Measurements from ENCODE around the gene HAX1. TPM values are rescaled to one million over a fixed set of nuclear protein-coding genes. Genes with fewer than 3 reads are reported as not detected.
A peak's percentile ranks its signal among the peaks of the same experiment; 100 is the strongest.
"Not testable (repeated sequence)": the region's sequence is repeated elsewhere in the genome, so short reads cannot be mapped to it uniquely, and the experiment has no call there.

Gene HAX1
- 109 TPM for polyA plus RNA-seq (2012; ENCODE audit: low read depth, missing spikeins)

DNA sequence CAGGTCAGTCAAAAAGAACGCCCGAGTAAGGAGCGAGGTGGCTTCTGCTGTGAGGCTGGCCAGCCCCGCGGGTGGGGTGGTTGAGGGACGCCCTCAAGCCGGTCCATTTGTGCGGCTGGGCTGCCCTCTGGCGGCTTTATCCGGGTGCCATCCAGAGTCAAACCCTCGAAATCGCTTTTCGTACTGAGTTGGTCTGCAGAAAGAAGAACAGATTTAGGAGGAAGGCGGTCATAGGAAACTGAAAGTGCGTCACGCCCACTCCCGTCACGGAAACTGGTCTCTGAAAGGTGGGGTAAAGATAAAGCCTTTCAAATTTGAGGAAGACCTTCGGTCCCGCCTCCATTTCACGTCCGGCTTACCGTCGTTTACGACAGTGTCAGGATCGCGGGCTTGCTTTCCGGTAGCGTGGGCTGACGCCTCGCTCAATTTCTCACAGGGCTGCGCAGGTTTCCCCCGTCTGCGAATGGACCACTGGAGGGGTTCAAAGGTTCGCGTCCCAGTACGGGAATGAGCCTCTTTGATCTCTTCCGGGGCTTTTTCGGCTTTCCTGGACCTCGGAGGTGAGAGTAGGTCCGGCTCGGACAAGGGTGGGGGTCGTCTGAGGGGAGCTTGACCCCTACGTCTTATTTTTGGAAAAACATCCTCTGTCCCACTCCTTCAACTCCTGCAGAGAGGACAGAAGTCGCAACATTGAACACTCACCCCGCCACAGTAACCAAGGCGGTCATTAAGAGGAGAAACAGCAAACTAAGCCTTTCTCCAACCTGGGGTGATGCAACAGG is at the start of gene HAX1:
Gene HAX1 (plus strand): TSS at position 413 of the 782 bp plus-strand sequence. CDS start 95 bp downstream, at position 508.
- peak; percentile 98 for FAIRE-seq
- TF ChIP-seq POLR2AphosphoS5 (IDR thresholded peaks at IDR 0.05; ENCODE audit: low read depth, low read length) = peak; percentile 77
- peak; percentile 93 for TF ChIP-seq TAF1 (IDR thresholded peaks at IDR 0.05; ENCODE audit: low read depth, low read length)
- TF ChIP-seq POU2F2 (IDR thresholded peaks at IDR 0.05; ENCODE audit: low read depth, low read length) = peak; percentile 67; the same call in 1 of the 2 replicates
- TF ChIP-seq POLR2A (IDR thresholded peaks at IDR 0.05; ENCODE audit: low read depth, low read length) = peak; percentile 82
- TF ChIP-seq PAX5 (IDR thresholded peaks at IDR 0.05; ENCODE audit: insufficient read depth, low read length, severe bottlenecking) = peak; percentile 66
- peak; percentile 79 for TF ChIP-seq SPI1 (IDR thresholded peaks at IDR 0.05; ENCODE audit: low read depth, low read length)
- DNase-seq (ENCODE audit: insufficient read length, low spot score) = peak; percentile 75

GRCh38 chr1:154222918-154223317 is 49.5 kb upstream of the HAX1 start:
- FAIRE-seq = no peak
- TF ChIP-seq TAF1 (IDR thresholded peaks at IDR 0.05; ENCODE audit: low read depth, low read length) (no peak), PAX5 (IDR thresholded peaks at IDR 0.05; ENCODE audit: insufficient read depth, low read length, severe bottlenecking) (no peak), POLR2A (IDR thresholded peaks at IDR 0.05; ENCODE audit: low read depth, low read length) (no peak), POU2F2 (IDR thresholded peaks at IDR 0.05; ENCODE audit: low read depth, low read length) (no peak)
- DNase-seq (ENCODE audit: insufficient read length, low spot score) = no peak

- DNase-seq (ENCODE audit: insufficient read length, low spot score) (no peak), FAIRE-seq (no peak)
- no peak for TF ChIP-seq POLR2A (IDR thresholded peaks at IDR 0.05; ENCODE audit: low read depth, low read length)
- TF ChIP-seq POLR2AphosphoS5 (IDR thresholded peaks at IDR 0.05; ENCODE audit: low read depth, low read length) = no peak
- no peak for TF ChIP-seq POU2F2 (IDR thresholded peaks at IDR 0.05; ENCODE audit: low read depth, low read length)
These were observed 48.8 kb upstream of the HAX1 start for GRCh38 chr1:154223621-154224020.

- no peak for DNase-seq (ENCODE audit: insufficient read length, low spot score)
- no peak for FAIRE-seq
- TF ChIP-seq POU2F2 (IDR thresholded peaks at IDR 0.05; ENCODE audit: low read depth, low read length) (no peak), SPI1 (IDR thresholded peaks at IDR 0.05; ENCODE audit: low read depth, low read length) (no peak), POLR2A (IDR thresholded peaks at IDR 0.05; ENCODE audit: low read depth, low read length) (no peak), POLR2AphosphoS5 (IDR thresholded peaks at IDR 0.05; ENCODE audit: low read depth, low read length) (no peak), TAF1 (IDR thresholded peaks at IDR 0.05; ENCODE audit: low read depth, low read length) (no peak), PAX5 (IDR thresholded peaks at IDR 0.05; ENCODE audit: insufficient read depth, low read length, severe bottlenecking) (no peak)
These were observed 47.1 kb upstream of the HAX1 start for GRCh38 chr1:154225370-154225769.

DNA sequence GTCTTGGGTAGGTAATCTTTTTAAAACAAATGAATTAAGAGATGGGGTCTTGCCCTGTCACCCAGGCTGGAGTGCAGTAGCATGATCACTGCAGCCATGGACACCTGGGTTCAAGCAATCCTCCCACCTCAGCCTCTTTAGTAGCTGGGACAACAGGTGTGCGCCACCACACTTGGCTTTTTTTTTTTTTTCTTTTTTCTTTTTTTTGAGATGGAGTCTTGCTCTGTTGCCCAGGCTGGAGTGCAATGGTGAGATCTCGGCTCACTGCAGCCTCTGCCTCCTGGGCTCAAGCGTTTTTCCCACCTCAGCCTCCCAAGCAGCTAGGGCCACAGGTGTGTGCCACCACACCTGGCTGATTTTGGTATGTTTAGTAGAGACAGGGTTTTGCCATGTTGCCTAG is 41.3 kb upstream of the HAX1 start:
- not testable (repeated sequence) for FAIRE-seq

GRCh38 chr1:154233127-154233526 is 39.3 kb upstream of the HAX1 start:
- FAIRE-seq; DNase-seq (ENCODE audit: insufficient read length, low spot score): not testable (repeated sequence)

More for the DNA sequence above, 41.3 kb upstream of the HAX1 start:
- DNase-seq (ENCODE audit: insufficient read length, low spot score) = not testable (repeated sequence)

GRCh38 chr1:154236855-154237254 is 35.6 kb upstream of the HAX1 start:
- no peak for DNase-seq (ENCODE audit: insufficient read length, low spot score)
- no peak for FAIRE-seq
- TF ChIP-seq POLR2A (IDR thresholded peaks at IDR 0.05; ENCODE audit: low read depth, low read length) = no peak
- no peak for TF ChIP-seq TAF1 (IDR thresholded peaks at IDR 0.05; ENCODE audit: low read depth, low read length)
- TF ChIP-seq SPI1 (IDR thresholded peaks at IDR 0.05; ENCODE audit: low read depth, low read length) = no peak
- TF ChIP-seq POU2F2 (IDR thresholded peaks at IDR 0.05; ENCODE audit: low read depth, low read length) = no peak
- no peak for TF ChIP-seq POLR2AphosphoS5 (IDR thresholded peaks at IDR 0.05; ENCODE audit: low read depth, low read length)
- no peak for TF ChIP-seq PAX5 (IDR thresholded peaks at IDR 0.05; ENCODE audit: insufficient read depth, low read length, severe bottlenecking)

DNA sequence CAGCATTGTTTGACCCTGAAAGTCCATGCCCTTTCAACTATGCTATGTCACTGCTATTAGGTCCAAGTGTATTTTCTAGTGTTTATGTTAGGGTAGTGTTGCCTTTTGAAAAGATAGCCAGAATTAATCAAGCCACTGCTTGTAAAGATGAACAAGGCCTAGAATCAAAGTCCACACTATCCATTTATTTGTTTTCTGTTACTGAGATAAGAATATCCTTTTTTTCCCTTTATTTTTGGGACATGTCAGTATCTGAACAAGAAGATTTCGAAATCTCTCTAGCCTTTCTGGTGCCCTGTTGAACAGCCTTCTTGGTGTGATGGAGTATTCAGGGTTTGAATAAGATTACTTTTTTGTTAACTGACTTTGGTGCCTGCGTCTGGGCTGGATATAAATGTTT is 35.0 kb upstream of the HAX1 start:
- no peak for FAIRE-seq
- TF ChIP-seq POLR2A (IDR thresholded peaks at IDR 0.05; ENCODE audit: low read depth, low read length) = no peak
- TF ChIP-seq POU2F2 (IDR thresholded peaks at IDR 0.05; ENCODE audit: low read depth, low read length) = no peak
- TF ChIP-seq TAF1 (IDR thresholded peaks at IDR 0.05; ENCODE audit: low read depth, low read length) = no peak
- no peak for TF ChIP-seq PAX5 (IDR thresholded peaks at IDR 0.05; ENCODE audit: insufficient read depth, low read length, severe bottlenecking)
- TF ChIP-seq POLR2AphosphoS5 (IDR thresholded peaks at IDR 0.05; ENCODE audit: low read depth, low read length) = no peak
- no peak for TF ChIP-seq SPI1 (IDR thresholded peaks at IDR 0.05; ENCODE audit: low read depth, low read length)

GRCh38 chr1:154237880-154238506 is 34.4 kb upstream of the HAX1 start:
- TF ChIP-seq TAF1 (IDR thresholded peaks at IDR 0.05; ENCODE audit: low read depth, low read length) (no peak), POU2F2 (IDR thresholded peaks at IDR 0.05; ENCODE audit: low read depth, low read length) (no peak), POLR2A (IDR thresholded peaks at IDR 0.05; ENCODE audit: low read depth, low read length) (no peak), POLR2AphosphoS5 (IDR thresholded peaks at IDR 0.05; ENCODE audit: low read depth, low read length) (no peak), PAX5 (IDR thresholded peaks at IDR 0.05; ENCODE audit: insufficient read depth, low read length, severe bottlenecking) (no peak)
- no peak for FAIRE-seq

More for the DNA sequence above, 35.0 kb upstream of the HAX1 start:
- no peak for DNase-seq (ENCODE audit: insufficient read length, low spot score)

GRCh38 chr1:154239491-154239890 is 32.9 kb upstream of the HAX1 start:
- TF ChIP-seq POLR2A (IDR thresholded peaks at IDR 0.05; ENCODE audit: low read depth, low read length) = no peak
- TF ChIP-seq SPI1 (IDR thresholded peaks at IDR 0.05; ENCODE audit: low read depth, low read length) = no peak
- TF ChIP-seq TAF1 (IDR thresholded peaks at IDR 0.05; ENCODE audit: low read depth, low read length) = no peak
- no peak for TF ChIP-seq POLR2AphosphoS5 (IDR thresholded peaks at IDR 0.05; ENCODE audit: low read depth, low read length)
- no peak for TF ChIP-seq POU2F2 (IDR thresholded peaks at IDR 0.05; ENCODE audit: low read depth, low read length)
- no peak for TF ChIP-seq PAX5 (IDR thresholded peaks at IDR 0.05; ENCODE audit: insufficient read depth, low read length, severe bottlenecking)
- no peak for DNase-seq (ENCODE audit: insufficient read length, low spot score)
- no peak for FAIRE-seq

More at GRCh38 chr1:154237880-154238506, 34.4 kb upstream of the HAX1 start:
- no peak for DNase-seq (ENCODE audit: insufficient read length, low spot score)

Measured in GM12891 (cell line).